Activated gamma-delta T cell treated with anti-CD3 and anti-CD28 coated beads, Interleukin-2, amount 50 U/mL, for 16 hours (primary cell): Measurements from ENCODE around the gene AVPR2.
A peak's percentile ranks its signal among the peaks of the same experiment; 100 is the strongest.

Source experiments
- DNase-seq: peaks from one replicate; pipeline ENCODE4 v3.0.0-alpha.2; 2020; ENCODE audit warnings: low read depth

AVPR2 gene

GRCh38 chrX:153871451-153871850 lies 33.0 kb upstream of the AVPR2 start:
- no peak for DNase-seq

GRCh38 chrX:153871946-153872878 lies 32.3 kb upstream of the AVPR2 start:
- DNase-seq: no peak

GRCh38 chrX:153873282-153874084 lies 31.0 kb upstream of the AVPR2 start:
- no peak for DNase-seq

GRCh38 chrX:153874085-153874365 lies 30.4 kb upstream of the AVPR2 start:
- DNase-seq: no peak

- DNase-seq: no peak
Observed at GRCh38 chrX:153874366-153875125, 29.9 kb upstream of the AVPR2 start.

- DNase-seq: peak; percentile 58
Observed at GRCh38 chrX:153875391-153876111, 28.9 kb upstream of the AVPR2 start.

- DNase-seq: no peak
Observed at GRCh38 chrX:153876112-153876491, 28.4 kb upstream of the AVPR2 start.

- no peak for DNase-seq
Observed at GRCh38 chrX:153877571-153878261, 26.8 kb upstream of the AVPR2 start.

GRCh38 chrX:153878345-153878744 lies 26.1 kb upstream of the AVPR2 start:
- DNase-seq: no peak

- DNase-seq: no peak
Observed at GRCh38 chrX:153878969-153879653, 25.4 kb upstream of the AVPR2 start.

GRCh38 chrX:153879741-153880439 lies 24.6 kb upstream of the AVPR2 start:
- DNase-seq: no peak

GRCh38 chrX:153880440-153880815 lies 24.0 kb upstream of the AVPR2 start:
- no peak for DNase-seq

- no peak for DNase-seq
Observed at GRCh38 chrX:153881281-153881680, 23.2 kb upstream of the AVPR2 start.

- no peak for DNase-seq
Observed at GRCh38 chrX:153882086-153882498, 22.4 kb upstream of the AVPR2 start.

GRCh38 chrX:153882557-153882956 lies 21.9 kb upstream of the AVPR2 start:
- DNase-seq: no peak

- DNase-seq: no peak
Observed at GRCh38 chrX:153883163-153883843, 21.2 kb upstream of the AVPR2 start.

- DNase-seq: no peak
Observed at GRCh38 chrX:153884136-153884535, 20.3 kb upstream of the AVPR2 start.

- DNase-seq: no peak
Observed at GRCh38 chrX:153884590-153884989, 19.9 kb upstream of the AVPR2 start.

- no peak for DNase-seq
Observed at GRCh38 chrX:153885208-153885787, 19.2 kb upstream of the AVPR2 start.
